Endothelial cell of umbilical vein (primary cell): ENCODE results near the gene KCNN1.

Source experiments
- EZH2 ChIP-seq: IDR thresholded peaks from 2 replicates; pipeline ENCODE4 v1.6.1; 2012; ENCODE audit warnings: borderline replicate concordance, low read depth, mild to moderate bottlenecking, moderate library complexity, low read length, inconsistent platforms; ENCODE audit not compliant: severe bottlenecking
- JUN ChIP-seq: IDR thresholded peaks from 2 replicates; pipeline ENCODE4 v1.6.1; 2011; ENCODE audit warnings: borderline replicate concordance, low read depth; ENCODE audit not compliant: insufficient read length, insufficient read depth
- POLR2A ChIP-seq: IDR thresholded peaks from 2 replicates; pipeline ENCODE4 v1.6.1; 2012; ENCODE audit warnings: low read depth, mild to moderate bottlenecking, control low read depth, low read length
- POLR2AphosphoS5 ChIP-seq: IDR thresholded peaks from 2 replicates; pipeline ENCODE4 v1.6.1; 2012; ENCODE audit warnings: low read depth, mild to moderate bottlenecking, control low read depth, low read length, moderate library complexity; ENCODE audit not compliant: insufficient read depth
- TF ChIP-seq, protein P1 (sequence below), 2 donors: IDR thresholded peaks; 1 replicate in 1 of 2; 2 replicates in 1 of 2; pipeline ENCODE4 v1.5.1; 2011; ENCODE audit warnings: low read length in 2 of 2, mild to moderate bottlenecking in 2 of 2, moderate library complexity in 2 of 2, control low read depth in 1 of 2, inconsistent platforms in 1 of 2, low read depth in 1 of 2; ENCODE audit not compliant: insufficient read depth in 1 of 2; ENCODE audit errors: extremely low read depth in 1 of 2
- TF ChIP-seq, protein P2 (sequence below): IDR thresholded peaks from 2 replicates; pipeline ENCODE4 v1.6.1; 2011; ENCODE audit not compliant: insufficient read depth, insufficient read length

DNA sequence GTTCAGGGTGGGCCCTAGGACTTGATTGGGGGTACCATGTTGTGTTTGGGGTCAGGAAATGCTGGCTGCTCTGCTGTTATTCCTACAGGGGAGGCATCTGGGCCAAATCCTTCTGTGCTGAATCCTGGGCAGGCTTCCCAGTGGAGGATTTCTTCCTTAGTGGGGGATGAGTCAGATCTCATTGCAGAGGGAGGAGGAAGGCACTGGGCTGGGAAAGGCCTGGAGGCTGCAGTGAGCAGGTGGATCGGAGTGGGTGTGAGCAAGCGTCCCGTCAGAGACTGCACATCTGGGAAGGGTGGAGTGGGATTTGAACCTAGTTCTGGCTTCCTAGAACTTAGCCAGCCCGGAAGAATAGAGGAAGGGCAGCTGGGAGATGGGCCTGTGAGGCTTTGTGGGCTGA is 22.6 kb upstream of the KCNN1 start:
- TF ChIP-seq, protein P1, sequence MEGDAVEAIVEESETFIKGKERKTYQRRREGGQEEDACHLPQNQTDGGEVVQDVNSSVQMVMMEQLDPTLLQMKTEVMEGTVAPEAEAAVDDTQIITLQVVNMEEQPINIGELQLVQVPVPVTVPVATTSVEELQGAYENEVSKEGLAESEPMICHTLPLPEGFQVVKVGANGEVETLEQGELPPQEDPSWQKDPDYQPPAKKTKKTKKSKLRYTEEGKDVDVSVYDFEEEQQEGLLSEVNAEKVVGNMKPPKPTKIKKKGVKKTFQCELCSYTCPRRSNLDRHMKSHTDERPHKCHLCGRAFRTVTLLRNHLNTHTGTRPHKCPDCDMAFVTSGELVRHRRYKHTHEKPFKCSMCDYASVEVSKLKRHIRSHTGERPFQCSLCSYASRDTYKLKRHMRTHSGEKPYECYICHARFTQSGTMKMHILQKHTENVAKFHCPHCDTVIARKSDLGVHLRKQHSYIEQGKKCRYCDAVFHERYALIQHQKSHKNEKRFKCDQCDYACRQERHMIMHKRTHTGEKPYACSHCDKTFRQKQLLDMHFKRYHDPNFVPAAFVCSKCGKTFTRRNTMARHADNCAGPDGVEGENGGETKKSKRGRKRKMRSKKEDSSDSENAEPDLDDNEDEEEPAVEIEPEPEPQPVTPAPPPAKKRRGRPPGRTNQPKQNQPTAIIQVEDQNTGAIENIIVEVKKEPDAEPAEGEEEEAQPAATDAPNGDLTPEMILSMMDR (IDR thresholded peaks at IDR 0.05; ENCODE audit: extremely low read depth in 1 of 2, insufficient read depth in 1 of 2, low read depth in 1 of 2, low read length in 2 of 2), result no peak
- TF ChIP-seq POLR2AphosphoS5, result no peak
- no peak for TF ChIP-seq POLR2A
- TF ChIP-seq EZH2, result no peak
- TF ChIP-seq, protein P2, sequence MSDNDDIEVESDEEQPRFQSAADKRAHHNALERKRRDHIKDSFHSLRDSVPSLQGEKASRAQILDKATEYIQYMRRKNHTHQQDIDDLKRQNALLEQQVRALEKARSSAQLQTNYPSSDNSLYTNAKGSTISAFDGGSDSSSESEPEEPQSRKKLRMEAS, result no peak
- TF ChIP-seq JUN, result no peak
